ENCODE measurements around the gene FBXO38.
A peak's percentile ranks its signal among the peaks of the same experiment; 100 is the strongest.

FBXO38 gene

GRCh38 chr5:148482196-148482595 lies 98.4 kb downstream of the FBXO38 start:
- DNase-seq: no peak

GRCh38 chr5:148482697-148483462 lies 99.1 kb downstream of the FBXO38 start:
- DNase-seq: peak; percentile 25

- DNase-seq: no peak
These were observed 100.0 kb downstream of the FBXO38 start for GRCh38 chr5:148483750-148484149.

GRCh38 chr5:148484651-148485050 lies 100.9 kb downstream of the FBXO38 start:
- DNase-seq: no peak

- DNase-seq: no peak
These were observed 102.7 kb downstream of the FBXO38 start for GRCh38 chr5:148486456-148486855.

GRCh38 chr5:148488757-148489156 lies 105.0 kb downstream of the FBXO38 start:
- no peak for DNase-seq

- DNase-seq: no peak
These were observed 107.4 kb downstream of the FBXO38 start for GRCh38 chr5:148491015-148491792.

GRCh38 chr5:148491793-148492184 lies 108.0 kb downstream of the FBXO38 start:
- no peak for DNase-seq

- DNase-seq: no peak
These were observed 108.6 kb downstream of the FBXO38 start for GRCh38 chr5:148492351-148492750.
